Ishikawa (cell line): ENCODE results near the gene PARP8.

Experiments used
- CEBPB ChIP-seq: IDR thresholded peaks from 2 replicates; pipeline ENCODE4 v1.6.1; 2012
- CREB1 ChIP-seq: IDR thresholded peaks from 2 replicates; pipeline ENCODE4 v1.6.1; 2012; ENCODE audit warnings: low read depth
- EGR1 ChIP-seq: IDR thresholded peaks from 2 replicates; pipeline ENCODE4 v1.6.1; 2012
- EP300 ChIP-seq: IDR thresholded peaks from 2 replicates; pipeline ENCODE4 v1.6.1; 2012; ENCODE audit warnings: borderline replicate concordance
- FOXM1 ChIP-seq: IDR thresholded peaks from 2 replicates; pipeline ENCODE4 v1.6.1; 2012; ENCODE audit warnings: low read depth, borderline replicate concordance
- MAX ChIP-seq: IDR thresholded peaks from 2 replicates; pipeline ENCODE4 v1.6.1; 2012
- NFIC ChIP-seq: IDR thresholded peaks from 2 replicates; pipeline ENCODE4 v1.6.1; 2012
- RAD21 ChIP-seq: IDR thresholded peaks from 2 replicates; pipeline ENCODE4 v1.6.1; 2012; ENCODE audit warnings: low read depth
- REST ChIP-seq: IDR thresholded peaks from 2 replicates; pipeline ENCODE4 v1.6.1; 2012; ENCODE audit warnings: low read depth, mild to moderate bottlenecking
- TAF1 ChIP-seq: IDR thresholded peaks from 2 replicates; pipeline ENCODE4 v1.6.1; 2012; ENCODE audit warnings: low read depth, mild to moderate bottlenecking
- TCF12 ChIP-seq: IDR thresholded peaks from 2 replicates; pipeline ENCODE4 v1.6.1; 2012; ENCODE audit warnings: low read depth
- TEAD4 ChIP-seq: IDR thresholded peaks from 2 replicates; pipeline ENCODE4 v1.6.1; 2012
- USF1 ChIP-seq: IDR thresholded peaks from 2 replicates; pipeline ENCODE4 v1.6.1; 2012
- YY1 ChIP-seq: IDR thresholded peaks from 2 replicates; pipeline ENCODE4 v1.6.1; 2012; ENCODE audit warnings: low read depth
- ZBTB7A ChIP-seq: IDR thresholded peaks from 2 replicates; pipeline ENCODE4 v1.6.1; 2012; ENCODE audit warnings: low read depth

Gene PARP8

GRCh38 chr5:50866415-50866814 lies 200.0 kb downstream of the PARP8 start:
- TF ChIP-seq NFIC = no peak
- no peak for TF ChIP-seq EGR1
- no peak for TF ChIP-seq TAF1
- no peak for TF ChIP-seq YY1
- no peak for TF ChIP-seq REST
- TF ChIP-seq CEBPB = no peak
- no peak for TF ChIP-seq FOXM1
- no peak for TF ChIP-seq RAD21
- no peak for TF ChIP-seq ZBTB7A
- no peak for TF ChIP-seq USF1
- no peak for TF ChIP-seq MAX
- TF ChIP-seq EP300 = no peak
- no peak for TF ChIP-seq TEAD4
- no peak for TF ChIP-seq CREB1

- TF ChIP-seq EP300 (no peak), USF1 (no peak), CEBPB (no peak), ZBTB7A (no peak), NFIC (no peak), CREB1 (no peak), YY1 (no peak)
These were observed 200.7 kb downstream of the PARP8 start for GRCh38 chr5:50867140-50867539.

GRCh38 chr5:50873595-50874277 lies 207.3 kb downstream of the PARP8 start:
- TF ChIP-seq REST = no peak
- no peak for TF ChIP-seq TCF12

- TF ChIP-seq NFIC (no peak), FOXM1 (no peak), RAD21 (no peak), TAF1 (no peak), CREB1 (no peak), REST (no peak), MAX (no peak), ZBTB7A (no peak), YY1 (no peak), TCF12 (no peak), CEBPB (no peak), EP300 (no peak), TEAD4 (no peak), EGR1 (no peak)
These were observed 208.0 kb downstream of the PARP8 start for GRCh38 chr5:50874306-50875001.

- TF ChIP-seq YY1 (no peak), EP300 (no peak), TCF12 (no peak), USF1 (no peak), CEBPB (no peak), FOXM1 (no peak), RAD21 (no peak), EGR1 (no peak), MAX (no peak), ZBTB7A (no peak), CREB1 (no peak), TAF1 (no peak), REST (no peak), TEAD4 (no peak), NFIC (no peak)
These were observed 208.5 kb downstream of the PARP8 start for GRCh38 chr5:50875002-50875344.
